MV-4-11 (cell line): Measurements from ENCODE around the gene MAPK7.

Source experiments
- DNase-seq: peaks from one replicate; lab custom pipeline; 2025; lab: John Stamatoyannopoulos, UW

Gene MAPK7

DNA sequence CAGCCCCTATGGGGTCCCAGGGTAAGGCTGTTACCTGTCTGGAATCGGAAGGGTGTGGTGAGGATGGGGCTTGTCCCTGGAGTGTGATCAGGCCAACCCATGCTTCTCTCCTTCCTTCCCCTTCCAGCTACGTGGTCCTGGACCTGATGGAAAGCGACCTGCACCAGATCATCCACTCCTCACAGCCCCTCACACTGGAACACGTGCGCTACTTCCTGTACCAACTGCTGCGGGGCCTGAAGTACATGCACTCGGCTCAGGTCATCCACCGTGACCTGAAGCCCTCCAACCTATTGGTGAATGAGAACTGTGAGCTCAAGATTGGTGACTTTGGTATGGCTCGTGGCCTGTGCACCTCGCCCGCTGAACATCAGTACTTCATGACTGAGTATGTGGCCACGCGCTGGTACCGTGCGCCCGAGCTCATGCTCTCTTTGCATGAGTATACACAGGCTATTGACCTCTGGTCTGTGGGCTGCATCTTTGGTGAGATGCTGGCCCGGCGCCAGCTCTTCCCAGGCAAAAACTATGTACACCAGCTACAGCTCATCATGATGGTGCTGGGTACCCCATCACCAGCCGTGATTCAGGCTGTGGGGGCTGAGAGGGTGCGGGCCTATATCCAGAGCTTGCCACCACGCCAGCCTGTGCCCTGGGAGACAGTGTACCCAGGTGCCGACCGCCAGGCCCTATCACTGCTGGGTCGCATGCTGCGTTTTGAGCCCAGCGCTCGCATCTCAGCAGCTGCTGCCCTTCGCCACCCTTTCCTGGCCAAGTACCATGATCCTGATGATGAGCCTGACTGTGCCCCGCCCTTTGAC lies 2.4 kb downstream of the MAPK7 start:
- no peak for DNase-seq

DNA sequence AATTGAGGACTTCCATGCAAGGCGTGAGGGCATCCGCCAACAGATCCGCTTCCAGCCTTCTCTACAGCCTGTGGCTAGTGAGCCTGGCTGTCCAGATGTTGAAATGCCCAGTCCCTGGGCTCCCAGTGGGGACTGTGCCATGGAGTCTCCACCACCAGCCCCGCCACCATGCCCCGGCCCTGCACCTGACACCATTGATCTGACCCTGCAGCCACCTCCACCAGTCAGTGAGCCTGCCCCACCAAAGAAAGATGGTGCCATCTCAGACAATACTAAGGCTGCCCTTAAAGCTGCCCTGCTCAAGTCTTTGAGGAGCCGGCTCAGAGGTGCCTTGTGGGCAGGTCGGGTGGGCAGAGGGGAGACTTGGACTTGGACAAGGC lies 3.1 kb downstream of the MAPK7 start:
- DNase-seq: no peak

DNA sequence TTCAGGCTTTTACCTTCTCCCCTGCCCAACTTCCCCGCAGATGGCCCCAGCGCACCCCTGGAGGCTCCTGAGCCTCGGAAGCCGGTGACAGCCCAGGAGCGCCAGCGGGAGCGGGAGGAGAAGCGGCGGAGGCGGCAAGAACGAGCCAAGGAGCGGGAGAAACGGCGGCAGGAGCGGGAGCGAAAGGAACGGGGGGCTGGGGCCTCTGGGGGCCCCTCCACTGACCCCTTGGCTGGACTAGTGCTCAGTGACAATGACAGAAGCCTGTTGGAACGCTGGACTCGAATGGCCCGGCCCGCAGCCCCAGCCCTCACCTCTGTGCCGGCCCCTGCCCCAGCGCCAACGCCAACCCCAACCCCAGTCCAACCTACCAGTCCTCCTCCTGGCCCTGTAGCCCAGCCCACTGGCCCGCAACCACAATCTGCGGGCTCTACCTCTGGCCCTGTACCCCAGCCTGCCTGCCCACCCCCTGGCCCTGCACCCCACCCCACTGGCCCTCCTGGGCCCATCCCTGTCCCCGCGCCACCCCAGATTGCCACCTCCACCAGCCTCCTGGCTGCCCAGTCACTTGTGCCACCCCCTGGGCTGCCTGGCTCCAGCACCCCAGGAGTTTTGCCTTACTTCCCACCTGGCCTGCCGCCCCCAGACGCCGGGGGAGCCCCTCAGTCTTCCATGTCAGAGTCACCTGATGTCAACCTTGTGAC lies 3.6 kb downstream of the MAPK7 start:
- DNase-seq: no peak

DNA sequence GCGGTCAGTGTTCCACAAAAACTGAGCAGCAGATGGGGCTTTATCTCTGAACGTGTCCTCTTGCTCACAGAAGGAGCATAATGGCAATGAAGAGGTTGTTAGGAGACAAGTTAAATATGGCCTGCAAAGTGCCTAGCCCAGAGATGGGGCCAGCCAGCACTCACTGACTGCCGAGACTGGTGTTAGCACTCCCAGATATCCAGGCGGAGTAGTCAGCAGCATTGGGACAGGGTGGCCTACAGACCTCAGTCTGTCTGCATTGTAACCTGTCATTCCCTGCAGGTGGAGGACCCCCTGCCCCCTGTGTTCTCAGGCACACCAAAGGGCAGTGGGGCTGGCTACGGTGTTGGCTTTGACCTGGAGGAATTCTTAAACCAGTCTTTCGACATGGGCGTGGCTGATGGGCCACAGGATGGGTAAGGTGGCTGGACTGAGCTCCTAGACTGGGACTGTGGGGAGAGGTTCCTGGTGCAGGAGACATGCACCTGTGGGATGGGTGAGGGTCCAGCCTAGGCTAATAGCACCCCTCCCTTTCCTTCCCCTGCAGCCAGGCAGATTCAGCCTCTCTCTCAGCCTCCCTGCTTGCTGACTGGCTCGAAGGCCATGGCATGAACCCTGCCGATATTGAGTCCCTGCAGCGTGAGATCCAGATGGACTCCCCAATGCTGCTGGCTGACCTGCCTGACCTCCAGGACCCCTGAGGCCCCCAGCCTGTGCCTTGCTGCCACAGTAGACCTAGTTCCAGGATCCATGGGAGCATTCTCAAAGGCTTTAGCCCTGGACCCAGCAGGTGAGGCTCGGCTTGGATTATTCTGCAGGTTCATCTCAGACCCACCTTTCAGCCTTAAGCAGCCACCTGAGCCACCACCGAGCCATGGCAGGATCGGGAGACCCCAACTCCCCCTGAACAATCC lies 4.5 kb downstream of the MAPK7 start:
- DNase-seq: no peak

DNA sequence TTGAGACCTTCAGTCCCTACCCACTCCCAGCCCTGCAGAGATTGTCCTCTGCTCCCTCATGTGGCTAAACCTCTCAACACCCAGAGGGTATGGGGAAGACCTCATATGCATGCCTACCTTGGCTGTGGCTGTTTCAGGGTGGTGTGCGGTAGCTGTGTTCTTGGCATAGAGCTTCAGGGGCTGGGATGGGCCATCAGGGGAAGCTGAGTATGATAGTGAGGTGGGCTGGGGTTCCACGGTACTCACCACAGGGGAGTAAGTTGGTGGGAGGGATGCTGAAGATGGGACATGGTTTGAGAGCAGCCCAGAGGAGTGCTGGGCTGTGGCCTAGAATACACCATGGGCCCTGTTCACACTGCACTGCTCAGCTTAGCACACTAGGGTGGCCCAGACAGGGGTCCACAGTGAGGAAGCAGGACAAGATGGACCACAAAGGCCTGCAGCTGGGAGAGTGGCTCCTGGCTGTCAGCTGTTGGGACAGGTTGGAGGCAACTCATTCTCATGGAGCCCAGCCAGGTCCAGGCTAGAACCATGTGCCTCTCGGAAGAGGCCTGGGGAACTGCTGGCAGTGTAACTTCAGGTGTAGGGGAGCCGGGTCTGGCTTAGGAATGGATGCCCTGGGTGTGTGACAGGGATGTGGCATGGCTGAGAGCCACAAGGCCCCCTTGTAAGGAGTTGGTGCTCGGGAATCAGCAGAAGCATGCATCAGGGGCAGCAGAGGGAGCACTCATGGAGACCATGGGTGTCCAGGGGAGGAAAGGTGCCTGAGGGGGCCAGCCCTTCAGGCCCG lies 5.6 kb downstream of the MAPK7 start:
- no peak for DNase-seq

DNA sequence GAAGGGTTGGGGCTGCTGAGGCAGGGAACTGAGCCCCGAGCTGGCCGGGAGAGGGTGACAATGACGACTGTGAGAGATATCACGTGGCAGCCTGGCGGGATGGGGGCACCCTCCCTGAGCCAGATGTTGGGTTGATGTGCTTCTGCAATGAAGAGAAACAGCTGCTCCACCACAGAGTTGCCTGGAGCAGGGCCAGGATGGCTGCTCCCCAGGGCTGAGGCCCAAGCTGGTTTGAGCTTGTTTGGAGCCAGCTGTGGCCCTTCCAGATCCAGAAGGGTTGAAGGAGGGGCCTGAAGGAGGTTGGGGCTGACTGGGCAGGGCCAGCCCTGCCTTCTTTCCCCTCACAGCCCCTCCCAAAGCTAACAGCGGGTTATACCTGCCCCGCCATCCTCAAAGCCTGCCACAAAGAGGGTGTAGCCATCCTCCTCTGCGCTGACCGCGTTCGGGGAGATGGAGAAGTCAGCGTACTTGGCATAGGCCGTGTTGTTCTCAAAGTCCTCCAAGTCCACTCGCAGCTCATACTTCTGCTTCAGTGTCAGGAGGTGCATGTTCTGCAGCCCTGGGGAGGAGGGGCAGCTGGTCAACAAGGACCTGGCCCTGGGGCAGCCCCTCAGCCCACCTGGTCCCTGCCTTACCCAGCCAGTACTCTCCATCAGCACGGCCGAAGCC lies 6.6 kb downstream of the MAPK7 start:
- DNase-seq: peak; percentile 92

DNA sequence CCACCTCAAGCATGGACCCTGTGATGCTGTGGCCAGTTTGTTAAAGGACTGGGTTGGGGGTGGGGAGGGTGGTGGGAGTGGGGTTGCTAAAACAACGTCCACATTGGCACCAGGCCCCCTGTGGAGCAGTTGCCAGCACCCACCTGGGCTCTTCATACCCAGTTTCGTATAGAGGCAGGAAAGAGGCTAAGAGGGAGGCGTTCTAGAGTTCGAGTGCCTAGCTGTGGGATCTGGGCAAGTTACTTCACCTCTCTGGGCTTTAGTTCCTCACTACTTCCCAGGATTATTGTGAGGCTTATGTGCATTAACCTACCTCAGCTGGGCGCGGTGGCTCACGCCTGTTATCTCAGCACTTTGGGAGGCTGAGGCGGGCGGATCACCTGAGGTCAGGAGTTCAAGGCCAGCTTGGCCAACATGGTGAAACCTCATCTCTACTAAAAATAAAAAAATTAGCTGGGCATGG lies 7.3 kb downstream of the MAPK7 start:
- no peak for DNase-seq

DNA sequence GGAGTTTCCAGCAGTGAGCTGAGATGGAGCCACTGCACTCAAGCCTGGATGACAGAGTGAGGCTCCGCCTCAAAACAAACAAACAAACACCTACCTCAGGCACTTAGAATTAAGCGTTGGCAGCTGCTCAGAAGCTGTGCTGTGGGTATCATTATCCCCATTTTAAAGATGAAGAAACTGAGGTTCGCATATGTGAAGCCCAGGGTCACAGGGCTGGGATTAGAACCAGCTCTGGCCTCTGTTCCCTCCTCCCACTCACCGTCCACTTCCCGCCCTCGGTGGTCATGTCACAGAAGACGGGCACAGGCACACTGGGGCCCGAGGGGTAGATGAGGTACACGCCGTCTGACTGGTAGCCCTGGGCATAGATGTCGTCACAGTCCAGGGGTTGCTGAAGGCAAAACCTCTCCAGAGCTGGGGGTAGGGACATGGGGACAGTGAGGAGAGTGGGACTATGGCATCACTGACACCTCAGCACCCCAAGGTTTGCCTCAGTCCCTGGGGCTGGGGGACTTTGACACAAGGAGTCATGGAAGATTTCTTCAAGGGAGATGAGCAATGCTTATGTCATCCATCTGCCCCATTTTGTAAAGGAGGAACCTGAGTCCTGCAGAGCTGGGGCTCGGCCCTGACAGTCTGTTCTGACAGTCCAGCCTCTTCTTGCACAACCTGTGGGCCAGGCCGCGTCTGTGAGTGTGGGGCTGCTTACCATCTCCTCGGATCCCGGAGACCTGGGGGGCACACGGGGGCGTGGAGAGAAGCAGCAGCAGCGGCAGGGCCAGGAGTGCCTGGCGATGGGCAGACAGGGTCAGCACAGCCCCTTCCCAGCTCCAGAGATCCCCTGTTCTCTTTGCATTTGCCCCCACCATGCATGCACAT lies 8.0 kb downstream of the MAPK7 start:
- DNase-seq: peak; percentile 88

DNA sequence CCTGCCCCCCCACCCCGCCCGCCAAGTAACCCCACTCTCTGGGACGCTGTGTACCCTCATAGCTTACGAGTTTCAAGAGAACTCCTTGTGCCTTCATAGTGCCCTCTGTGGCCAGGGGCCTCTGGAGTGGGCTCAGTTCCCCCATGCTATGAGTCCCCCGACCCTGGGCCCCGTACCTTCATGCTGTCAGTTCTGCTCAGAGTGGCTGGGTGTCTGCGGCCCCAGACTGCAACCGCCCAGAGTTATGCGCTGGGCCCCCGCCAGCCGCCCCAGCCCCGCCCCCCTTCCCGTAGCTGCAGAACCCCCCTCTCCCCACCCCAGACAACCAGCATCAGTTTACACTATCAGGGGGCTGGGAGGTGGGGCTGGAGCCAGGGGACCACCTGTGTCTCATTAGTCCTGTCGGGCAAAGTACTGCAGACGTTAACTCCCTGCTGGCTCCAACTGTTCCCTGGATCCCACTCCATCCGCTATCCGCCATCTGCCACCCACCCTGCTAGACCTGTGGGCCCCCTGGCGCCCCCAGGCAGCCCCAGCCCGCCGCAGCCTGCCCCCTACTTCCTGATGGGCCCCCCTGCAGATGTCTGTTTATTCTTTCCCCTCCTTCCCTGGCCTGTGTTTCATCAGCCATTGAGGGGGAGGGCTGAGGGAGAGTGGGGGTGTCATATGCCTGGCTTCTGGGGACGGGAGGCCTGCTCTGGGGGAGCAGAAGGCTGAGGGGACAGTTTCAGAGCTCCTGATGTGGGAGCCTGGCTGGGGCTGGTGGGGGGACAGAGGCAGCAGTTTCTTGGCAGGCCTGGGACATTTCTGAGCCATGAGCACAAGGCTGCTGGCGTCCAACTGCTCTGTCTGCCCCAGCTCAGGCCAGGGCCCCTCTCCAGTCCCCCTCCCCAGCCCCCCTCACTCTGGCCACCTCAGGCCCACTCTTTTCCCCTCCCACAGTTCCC lies 8.9 kb downstream of the MAPK7 start, which contains the start of gene MFAP4:
Gene MFAP4 (minus strand): TSS at position 217 of the 947 bp plus-strand sequence. CDS start 35 bp downstream, at position 182.
- no peak for DNase-seq

DNA sequence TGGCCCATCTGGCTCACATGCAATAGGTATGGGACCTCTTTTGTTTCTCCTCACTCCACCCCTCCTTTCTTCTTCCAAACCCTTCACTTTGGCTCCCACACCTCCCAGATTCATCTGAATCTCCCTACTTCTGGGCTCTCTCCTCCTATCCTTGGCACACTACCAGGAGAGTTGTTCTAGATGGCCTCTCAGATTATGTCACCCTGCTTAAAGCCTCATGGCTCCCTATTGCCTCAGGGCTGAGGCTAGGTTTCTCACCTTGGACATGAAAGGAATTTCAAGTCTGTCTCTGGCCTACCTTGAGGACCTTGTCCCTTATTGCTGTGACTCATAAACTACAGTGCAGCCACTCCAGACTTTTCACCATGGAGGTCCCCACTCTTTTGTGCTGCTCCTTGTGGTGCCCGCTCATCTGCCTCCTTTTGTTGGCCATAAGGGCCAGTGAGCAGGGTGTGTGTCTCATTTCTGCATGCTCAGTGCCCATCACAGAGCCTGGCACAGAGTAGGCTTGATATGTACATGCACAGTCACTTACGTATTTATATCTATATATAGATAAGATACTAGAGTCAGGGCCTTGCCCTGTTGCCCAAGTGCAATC lies 9.7 kb downstream of the MAPK7 start:
- no peak for DNase-seq

DNA sequence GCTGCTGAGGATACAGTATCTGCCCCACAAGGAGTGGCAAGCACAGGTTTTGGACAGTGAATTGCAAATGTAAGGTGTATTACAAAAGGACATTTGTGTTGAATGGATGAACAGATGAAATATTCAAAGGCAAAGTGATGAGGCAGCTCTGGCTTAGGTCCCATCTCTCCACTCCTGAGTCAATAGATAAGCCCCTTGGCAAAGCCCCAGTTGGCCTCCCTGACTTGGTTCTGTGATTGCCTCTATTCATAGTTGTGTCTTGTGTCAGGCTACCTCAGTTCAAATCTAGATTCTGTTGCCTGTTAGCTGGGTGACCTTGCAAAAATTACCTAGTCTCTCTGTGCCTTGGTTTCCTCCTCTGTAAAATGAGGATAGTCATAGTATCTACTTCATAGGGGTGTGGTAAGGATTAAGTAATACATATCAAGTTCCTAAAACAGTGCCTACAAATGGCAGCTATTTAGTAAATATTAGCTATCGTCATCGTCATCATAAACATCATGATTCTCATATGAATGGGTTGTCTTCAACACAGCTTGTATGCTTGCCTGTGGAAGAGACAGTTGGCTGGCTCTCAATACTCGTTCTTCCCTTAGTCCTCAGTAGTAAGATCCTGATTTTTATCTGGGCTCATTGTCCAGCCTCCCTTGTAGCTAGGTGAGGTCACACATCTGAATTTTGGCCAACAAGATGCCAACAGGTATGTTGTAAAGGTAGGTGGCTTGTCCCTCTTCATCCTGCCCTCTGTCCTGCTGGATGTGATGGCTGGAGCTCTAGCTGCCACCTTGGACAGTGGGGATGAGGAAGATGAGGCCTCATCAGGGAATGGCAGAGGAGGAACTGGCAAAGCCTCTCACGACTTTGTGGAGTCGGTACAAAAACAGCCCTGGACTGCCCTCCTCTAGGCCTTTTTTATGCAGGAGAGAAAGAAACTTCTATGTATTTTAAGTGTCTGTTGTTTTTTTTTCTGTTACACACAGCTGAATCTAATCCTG lies 10.8 kb downstream of the MAPK7 start:
- DNase-seq: no peak

DNA sequence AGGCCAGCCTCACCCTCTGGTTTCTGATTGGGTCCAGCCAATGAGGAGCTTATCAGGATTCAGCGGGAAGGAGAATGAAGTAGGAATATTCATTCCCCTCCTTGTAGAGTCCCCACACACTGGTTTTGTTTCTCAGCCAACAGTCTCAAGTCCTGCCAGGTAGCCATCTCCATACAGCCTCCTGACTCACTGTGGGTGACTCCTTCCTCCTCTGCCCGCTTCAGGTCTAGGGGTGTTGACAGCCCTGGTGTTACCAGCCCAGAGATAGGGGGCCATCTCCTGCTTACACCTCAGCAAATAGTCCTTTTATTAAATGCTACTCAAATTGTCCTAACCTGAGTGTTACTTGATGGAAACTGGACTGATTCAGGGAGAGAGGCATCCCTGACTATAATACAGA lies 12.7 kb downstream of the MAPK7 start:
- DNase-seq: no peak

DNA sequence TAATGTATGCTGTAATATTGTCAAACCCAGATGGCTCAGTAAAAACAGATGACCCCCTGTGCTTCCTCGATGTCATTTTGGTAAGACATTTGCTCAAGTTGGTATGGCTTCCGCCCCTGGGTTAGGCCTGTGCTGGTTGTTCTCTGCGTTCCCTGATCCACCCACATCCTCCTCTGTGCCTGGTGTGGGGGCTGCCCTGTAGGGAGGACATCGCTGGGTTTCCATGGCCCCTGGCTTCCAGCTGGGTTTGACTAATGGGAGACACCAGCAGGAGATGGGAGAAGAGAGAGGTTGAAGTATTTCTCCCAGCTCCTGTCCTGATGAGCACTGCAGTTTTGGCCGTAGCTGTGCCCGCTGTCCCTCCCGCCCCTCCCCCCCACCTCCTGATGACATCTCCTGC lies 13.1 kb downstream of the MAPK7 start:
- no peak for DNase-seq

DNA sequence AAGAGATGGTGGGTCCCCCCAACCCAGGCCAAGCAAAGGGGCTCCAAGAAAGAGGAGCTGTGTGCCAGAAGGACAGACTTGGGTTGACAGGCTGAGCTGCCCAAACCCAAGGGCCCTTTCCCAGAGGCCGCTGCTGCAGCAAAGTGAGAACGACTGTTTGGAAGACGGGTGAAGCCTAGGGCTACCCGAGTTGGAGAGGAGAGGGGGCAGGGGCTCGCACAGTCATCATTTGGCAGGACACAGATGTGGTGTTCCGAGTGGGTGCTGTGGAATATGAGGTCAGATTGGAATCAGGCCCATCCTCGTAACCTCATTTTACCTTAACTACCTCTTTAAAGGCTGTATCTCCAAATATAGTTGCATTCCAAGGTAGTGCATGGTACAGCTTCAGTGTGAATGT lies 14.0 kb downstream of the MAPK7 start:
- DNase-seq: no peak

DNA sequence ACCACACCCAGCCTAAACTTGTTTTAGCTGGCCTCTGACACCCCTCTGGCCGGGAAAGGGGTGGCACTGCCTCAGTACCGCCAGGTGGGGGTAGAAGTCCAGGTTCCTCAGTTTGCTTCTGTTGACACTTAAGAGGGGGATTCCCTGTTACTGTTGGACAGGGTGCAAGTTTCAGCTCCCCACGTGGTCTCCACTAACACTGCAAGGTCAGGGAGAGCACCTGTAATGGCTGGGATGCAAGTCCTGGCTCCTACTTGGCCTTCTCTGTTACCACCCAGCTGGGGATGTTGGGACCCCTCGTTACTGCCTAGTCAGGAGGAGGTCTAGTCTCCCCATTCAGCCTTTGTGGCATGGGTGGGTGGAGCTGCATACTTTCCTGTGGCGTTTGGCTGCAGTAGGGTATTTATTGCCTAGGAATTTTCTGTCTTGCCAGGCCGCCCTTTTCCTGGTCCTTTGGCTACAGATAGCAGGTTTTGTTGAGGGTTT lies 19.3 kb downstream of the MAPK7 start:
- no peak for DNase-seq

DNA sequence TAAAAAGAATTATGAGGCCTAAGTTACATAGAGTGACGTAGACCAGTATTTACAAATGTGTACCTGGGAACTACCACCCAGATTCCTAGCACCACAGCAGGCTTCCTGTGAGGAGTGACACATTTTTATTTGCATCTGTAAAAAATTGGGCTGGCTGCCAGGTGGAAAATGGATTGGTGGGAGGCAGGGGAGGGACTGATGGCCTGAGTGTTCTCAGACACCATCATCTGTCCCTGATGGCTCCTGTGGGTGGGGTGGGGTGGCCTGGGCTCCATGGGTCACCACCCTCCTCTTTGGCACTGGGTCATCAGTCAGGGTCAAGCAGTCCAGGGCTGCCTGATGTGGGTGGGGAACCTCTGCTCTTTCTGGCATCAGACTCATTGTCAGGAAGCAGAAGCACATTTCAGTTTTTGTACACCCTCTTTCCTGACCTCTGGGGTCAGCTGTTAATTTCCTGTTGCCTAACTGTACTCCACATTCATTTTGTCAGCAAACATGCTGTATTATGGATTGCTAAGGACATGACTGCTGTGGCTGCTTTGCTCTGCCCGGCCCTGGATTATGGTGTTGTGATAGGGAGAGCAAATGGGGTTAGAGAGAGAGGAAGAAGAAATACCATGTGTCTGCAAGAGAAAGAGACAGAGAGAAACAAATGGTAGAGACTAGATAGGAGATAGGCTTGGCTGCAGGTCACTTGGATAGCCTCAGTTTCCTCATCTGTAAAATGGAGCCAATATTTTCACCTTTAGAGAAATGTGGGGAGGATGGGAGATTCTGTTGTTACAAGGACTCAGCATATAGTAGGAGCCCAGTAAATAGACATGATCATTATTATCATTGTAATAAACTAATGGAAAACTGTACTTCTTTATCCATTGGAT lies 20.2 kb downstream of the MAPK7 start:
- DNase-seq: peak; percentile 81
